DOHH2 (cell line): ENCODE results near the gene TCEAL9.

Source experiments
- EZH2phosphoT487 ChIP-seq: fragments of 200-600 bp; sonication (generic); IDR thresholded peaks from 2 replicates; pipeline ENCODE4 v1.6.1; 2017; ENCODE audit warnings: borderline replicate concordance, mild to moderate bottlenecking, antibody characterized with exemption, low read length, moderate library complexity, mixed read lengths
- TF ChIP-seq, protein P1 (sequence below): fragments of 200-600 bp; sonication (generic); IDR thresholded peaks from one replicate; pipeline ENCODE4 v1.5.1; 2014; ENCODE audit warnings: antibody characterized with exemption, mild to moderate bottlenecking, low read depth, low read length; ENCODE audit not compliant: poor library complexity, severe bottlenecking

DNA sequence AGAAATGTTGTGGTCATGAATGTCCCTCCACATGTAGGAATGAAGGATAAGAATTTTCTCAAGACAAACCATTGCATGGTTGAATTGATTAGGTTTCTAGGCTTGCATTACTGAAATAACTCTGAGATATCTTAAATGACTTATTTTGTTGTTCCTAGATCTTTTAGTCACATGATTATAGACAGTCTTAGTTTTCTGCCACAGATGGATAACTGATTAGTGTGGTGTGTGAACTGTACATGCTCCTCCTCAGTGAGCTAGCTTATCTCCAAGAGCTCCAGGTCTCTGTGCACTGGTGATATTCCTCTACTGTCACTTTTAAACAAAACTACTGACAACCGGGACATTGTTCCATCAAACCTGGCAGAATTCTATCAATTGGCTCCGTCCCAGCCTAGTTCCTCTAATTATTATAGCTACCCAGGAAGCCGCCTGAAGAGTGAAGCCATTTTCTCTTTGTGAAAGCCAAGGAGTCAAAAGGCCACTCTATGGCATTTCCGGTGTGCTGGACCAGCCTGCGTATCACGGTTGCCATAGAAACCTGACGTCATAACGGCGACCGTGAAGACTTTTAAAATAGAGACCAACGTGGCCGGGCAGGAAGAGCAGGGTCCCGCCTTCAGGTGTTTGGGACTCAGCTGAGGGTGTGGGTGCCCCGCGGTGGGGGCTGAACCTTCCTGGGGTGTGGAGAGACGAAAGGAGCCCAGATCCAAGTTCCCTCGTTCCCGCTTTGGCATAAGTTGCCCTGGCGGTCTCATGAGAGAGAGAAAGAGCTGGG lies 48.1 kb downstream of the TCEAL9 start:
- TF ChIP-seq, protein P1, sequence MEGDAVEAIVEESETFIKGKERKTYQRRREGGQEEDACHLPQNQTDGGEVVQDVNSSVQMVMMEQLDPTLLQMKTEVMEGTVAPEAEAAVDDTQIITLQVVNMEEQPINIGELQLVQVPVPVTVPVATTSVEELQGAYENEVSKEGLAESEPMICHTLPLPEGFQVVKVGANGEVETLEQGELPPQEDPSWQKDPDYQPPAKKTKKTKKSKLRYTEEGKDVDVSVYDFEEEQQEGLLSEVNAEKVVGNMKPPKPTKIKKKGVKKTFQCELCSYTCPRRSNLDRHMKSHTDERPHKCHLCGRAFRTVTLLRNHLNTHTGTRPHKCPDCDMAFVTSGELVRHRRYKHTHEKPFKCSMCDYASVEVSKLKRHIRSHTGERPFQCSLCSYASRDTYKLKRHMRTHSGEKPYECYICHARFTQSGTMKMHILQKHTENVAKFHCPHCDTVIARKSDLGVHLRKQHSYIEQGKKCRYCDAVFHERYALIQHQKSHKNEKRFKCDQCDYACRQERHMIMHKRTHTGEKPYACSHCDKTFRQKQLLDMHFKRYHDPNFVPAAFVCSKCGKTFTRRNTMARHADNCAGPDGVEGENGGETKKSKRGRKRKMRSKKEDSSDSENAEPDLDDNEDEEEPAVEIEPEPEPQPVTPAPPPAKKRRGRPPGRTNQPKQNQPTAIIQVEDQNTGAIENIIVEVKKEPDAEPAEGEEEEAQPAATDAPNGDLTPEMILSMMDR: no peak
- no peak for TF ChIP-seq EZH2phosphoT487
